Breast epithelium (tissue), 4 donors: ENCODE data around the gene PLCB4. TPM values are rescaled to one million over a fixed set of nuclear protein-coding genes. Genes with fewer than 3 reads are reported as not detected.

Source experiments
- DNase-seq, 2 donors: peaks; one replicate each; pipeline ENCODE4 v3.0.0-alpha.2; 2019; ENCODE audit warnings: low spot score in 2 of 2
- H3K27ac ChIP-seq, 2 donors: fragments of 200-600 bp; sonication (generic) in 1 of 2; one replicate each; pipeline ENCODE4 v1.5.1; 2016 to 2019; ENCODE audit warnings: mild to moderate bottlenecking in 1 of 2
- H3K27me3 ChIP-seq, 2 donors: fragments of 200-600 bp; sonication (generic) in 1 of 2; one replicate each; pipeline versions ENCODE4 v1.5.1 to v1.6.0; 2017 to 2019; ENCODE audit warnings: control low read depth in 1 of 2, mild to moderate bottlenecking in 1 of 2
- H3K36me3 ChIP-seq: fragments of 200-600 bp; one replicate; pipeline ENCODE4 v1.5.1; 2019
- H3K4me1 ChIP-seq, 2 donors: fragments of 200-600 bp; sonication (generic); one replicate each; pipeline ENCODE4 v1.5.1; 2016 to 2019; ENCODE audit warnings: control low read depth in 1 of 2
- H3K4me3 ChIP-seq, 3 donors: fragments of 200-600 bp; sonication (generic); 1 replicate in 2 of 3; 2 replicates in 1 of 3; pipeline ENCODE4 v1.5.1; 2016 to 2019; ENCODE audit warnings: mild to moderate bottlenecking in 3 of 3, moderate library complexity in 2 of 3
- H3K9me3 ChIP-seq, 2 donors: fragments of 200-600 bp; sonication (generic) in 1 of 2; one replicate each; pipeline ENCODE4 v1.5.1; 2016 to 2019; ENCODE audit warnings: control low read depth in 1 of 2
- CTCF ChIP-seq, 3 donors: fragments of 450-650 bp; IDR thresholded peaks; one replicate each; pipeline ENCODE4 v1.5.1; 2016 to 2017; ENCODE audit warnings: antibody characterized with exemption in 3 of 3, mild to moderate bottlenecking in 3 of 3, moderate library complexity in 3 of 3
- POLR2A ChIP-seq: fragments of 450-650 bp; IDR thresholded peaks from one replicate; pipeline ENCODE4 v1.6.1; 2016; ENCODE audit warnings: antibody characterized with exemption, mild to moderate bottlenecking, moderate library complexity
- POLR2AphosphoS5 ChIP-seq, 3 donors: sonication (generic); formaldehyde crosslinking; IDR thresholded peaks; one replicate each; pipeline ENCODE4 v1.6.1; 2017; ENCODE audit warnings: antibody characterized with exemption in 3 of 3
- intact Hi-C: fragments of 100-400 bp; cut with DNase I; formaldehyde crosslinking; loops from one replicate; pipeline ENCODE4 v1.15.1; 2023; ENCODE audit warnings: low total_unique reads
- total RNA-seq, 3 donors: library from RNA; depleted of rRNA; stranded (reverse); fragments of >200 nt; gene quantifications; one replicate each; pipeline ENCODE4 v1.1.0, GENCODE V29; 2016

Gene PLCB4
- total RNA-seq, 3 donors from 2014 or later: 9.4 to 17.7 (median 13.0) TPM

GRCh38 chr20:9353916-9354276 lies 285.0 kb downstream of the PLCB4 start:
- no peak for TF ChIP-seq POLR2AphosphoS5 (IDR thresholded peaks at IDR 0.05)
- no peaks in the 10 kb centered on the region for H3K9me3 ChIP-seq
- H3K4me1 ChIP-seq: no peaks in the 10 kb centered on the region
- no peak overlapping the region for H3K4me3 ChIP-seq
- no peaks in the 10 kb centered on the region for H3K36me3 ChIP-seq
- no peaks in the 10 kb centered on the region for H3K27me3 ChIP-seq
- DNase-seq: no peak
- H3K27ac ChIP-seq: peak overlapping the region in 1 of 2 donors; percentile 19
- intact Hi-C loops: loop anchor here (2.0 to 10.0 kb wide), 2 partner anchors 37 to 579 kb away; no protein-coding TSS in a partner anchor

DNA sequence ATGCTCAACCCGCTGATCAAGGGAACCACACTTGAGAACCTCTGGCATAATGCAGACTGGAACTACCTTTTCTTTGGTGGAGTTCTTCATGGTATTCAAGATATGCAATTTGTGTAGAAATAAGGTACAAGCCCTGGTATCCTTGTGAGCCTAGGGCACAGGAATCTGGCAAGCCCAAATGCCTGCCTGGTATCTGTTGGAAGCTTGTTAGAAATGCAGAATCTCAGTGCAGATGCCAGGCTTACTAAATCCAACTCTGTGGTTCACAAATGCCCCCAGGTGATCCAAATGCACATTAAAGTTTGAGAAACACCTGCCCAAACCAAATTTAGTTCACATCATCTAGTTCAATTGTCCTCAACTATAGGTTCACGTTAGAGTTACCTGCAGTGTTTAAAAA lies 285.7 kb downstream of the PLCB4 start:
- no peaks in the 10 kb centered on the region for H3K36me3 ChIP-seq
- H3K4me3 ChIP-seq: no peak overlapping the region
- no peaks in the 10 kb centered on the region for H3K4me1 ChIP-seq
- no peak overlapping the region for H3K27ac ChIP-seq
- no peaks in the 10 kb centered on the region for H3K9me3 ChIP-seq
- DNase-seq: no peak
- intact Hi-C loops: loop anchor here (10.0 kb wide), 1 partner anchor 580 kb away; no protein-coding TSS in a partner anchor
- TF ChIP-seq POLR2A: no peak
- no peak for TF ChIP-seq CTCF (IDR thresholded peaks at IDR 0.05)
- no peak for TF ChIP-seq POLR2AphosphoS5 (IDR thresholded peaks at IDR 0.05)
- H3K27me3 ChIP-seq: no peaks in the 10 kb centered on the region

DNA sequence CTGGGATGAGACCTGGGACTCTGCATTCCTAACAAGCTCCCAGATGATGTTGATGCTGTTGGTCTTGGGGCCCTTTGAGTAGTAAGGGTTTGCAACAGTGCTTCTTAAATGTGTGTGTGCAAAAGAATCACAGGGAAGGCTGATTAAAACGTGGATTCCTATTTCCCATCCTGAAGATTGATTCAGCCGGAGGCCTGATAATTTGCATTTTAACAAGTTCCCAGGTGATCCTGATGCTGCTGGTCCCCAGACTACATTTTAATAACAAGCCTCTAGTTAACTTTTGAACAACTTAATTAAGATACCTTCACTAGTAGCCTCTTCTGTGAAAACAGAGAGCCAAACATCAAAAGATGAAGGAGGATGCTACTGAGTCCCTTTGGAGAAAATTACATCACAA lies 289.1 kb downstream of the PLCB4 start:
- TF ChIP-seq CTCF (IDR thresholded peaks at IDR 0.05) (no peak), POLR2AphosphoS5 (IDR thresholded peaks at IDR 0.05) (no peak), POLR2A (no peak)
- H3K4me1 ChIP-seq: no peaks in the 10 kb centered on the region
- no peak for DNase-seq
- H3K27me3 ChIP-seq: no peaks in the 10 kb centered on the region
- H3K27ac ChIP-seq: no peak overlapping the region
- H3K4me3 ChIP-seq: no peak overlapping the region
- no peaks in the 10 kb centered on the region for H3K36me3 ChIP-seq
- H3K9me3 ChIP-seq: no peaks in the 10 kb centered on the region
- intact Hi-C loops: loop anchor here (10.0 kb wide), 1 partner anchor 583 kb away; no protein-coding TSS in a partner anchor

DNA sequence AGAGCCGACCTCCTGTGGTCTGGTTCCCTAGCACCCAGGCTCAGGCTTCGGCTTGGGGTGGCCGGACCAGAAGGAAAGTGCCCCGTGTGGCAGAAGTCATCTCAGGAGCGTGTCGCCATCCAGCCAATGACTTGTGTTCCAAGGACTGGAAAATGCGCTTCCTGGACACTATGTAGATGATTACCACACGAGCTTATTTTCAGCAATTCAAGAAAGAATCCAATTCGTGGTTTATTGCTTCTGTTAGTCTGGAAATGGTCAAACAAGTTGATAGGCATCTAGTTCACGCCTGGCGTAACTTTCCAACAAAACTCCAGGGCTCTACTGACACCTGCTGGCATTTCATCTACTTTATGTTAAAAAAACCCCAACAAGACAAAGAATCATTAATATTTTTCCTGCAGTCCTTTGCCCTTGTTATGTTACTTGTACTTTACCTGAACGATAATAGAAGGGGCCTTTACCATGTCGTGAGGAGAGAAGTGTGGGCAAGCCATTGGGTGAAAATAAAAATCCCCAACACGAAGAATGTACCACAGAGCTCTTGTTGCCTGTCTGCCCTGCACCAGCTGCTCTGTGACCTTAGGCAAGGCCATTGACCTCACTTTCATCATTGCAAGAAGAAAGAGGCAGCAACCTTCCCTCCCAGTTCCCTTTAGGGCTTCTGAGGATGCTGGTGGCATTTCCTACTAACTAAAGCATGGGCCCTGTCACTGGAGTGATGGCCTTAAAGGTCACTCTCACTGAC lies 290.8 kb downstream of the PLCB4 start:
- TF ChIP-seq POLR2A (no peak), CTCF (IDR thresholded peaks at IDR 0.05) (peak in 2 of 3 donors; percentile 51 to 67)
- no peaks in the 10 kb centered on the region for H3K27me3 ChIP-seq
- intact Hi-C loops: loop anchor here (10.0 kb wide), 1 partner anchor 585 kb away; no protein-coding TSS in a partner anchor
- no peak overlapping the region for H3K27ac ChIP-seq
- H3K4me3 ChIP-seq: no peak overlapping the region
- H3K9me3 ChIP-seq: no peaks in the 10 kb centered on the region
- H3K4me1 ChIP-seq: no peaks in the 10 kb centered on the region
- DNase-seq: no peak
- no peaks in the 10 kb centered on the region for H3K36me3 ChIP-seq

GRCh38 chr20:9360431-9360830 lies 291.5 kb downstream of the PLCB4 start:
- Histone ChIP-seq H3K36me3 (no peaks in the 10 kb centered on the region), H3K27ac (no peak overlapping the region), H3K4me3 (no peak overlapping the region), H3K4me1 (no peaks in the 10 kb centered on the region), H3K27me3 (no peaks in the 10 kb centered on the region), H3K9me3 (no peaks in the 10 kb centered on the region)
- TF ChIP-seq POLR2AphosphoS5 (IDR thresholded peaks at IDR 0.05) (no peak), POLR2A (no peak), CTCF (IDR thresholded peaks at IDR 0.05) (no peak)
- intact Hi-C loops: no loop called here
- DNase-seq: no peak
